Thyroid gland (tissue), 4 donors: ENCODE data around the gene AKAP1. TPM values are rescaled to one million over a fixed set of nuclear protein-coding genes. Genes with fewer than 3 reads are reported as not detected.

ENCODE experiments used
- DNase-seq, 2 donors: peaks; one replicate each; pipeline ENCODE4 v3.0.0-alpha.2; 2019
- H3K27ac ChIP-seq, 3 donors: fragments of 200-600 bp; sonication (generic); 1 replicate in 2 of 3; 2 replicates in 1 of 3; pipeline ENCODE4 v1.5.1; 2016 to 2019; ENCODE audit warnings: mild to moderate bottlenecking in 1 of 3, moderate library complexity in 1 of 3
- H3K27me3 ChIP-seq: fragments of 200-600 bp; sonication (generic); one replicate; pipeline ENCODE4 v1.5.1; 2019
- H3K36me3 ChIP-seq, 2 donors: fragments of 200-600 bp; sonication (generic); one replicate each; pipeline ENCODE4 v1.5.1; 2016 to 2019
- H3K4me1 ChIP-seq, 2 donors: fragments of 200-600 bp; sonication (generic); one replicate each; pipeline ENCODE4 v1.5.1; 2017 to 2019
- H3K4me3 ChIP-seq, 3 donors: fragments of 200-600 bp; sonication (generic); replicated peaks in 1 of 3; 1 replicate in 2 of 3; 2 replicates in 1 of 3; pipeline ENCODE4 v1.5.1; 2016; ENCODE audit warnings: mild to moderate bottlenecking in 1 of 3
- H3K9me3 ChIP-seq: fragments of 200-600 bp; sonication (generic); one replicate; pipeline ENCODE4 v1.5.1; 2017
- POLR2A ChIP-seq, 2 donors: fragments of 450-650 bp; IDR thresholded peaks; one replicate each; pipeline ENCODE4 v1.6.1; 2017; ENCODE audit warnings: antibody characterized with exemption in 2 of 2, mild to moderate bottlenecking in 2 of 2, moderate library complexity in 1 of 2
- WGBS, 2 donors: methylation state at CpG; one replicate each; pipeline ENCODE4 v1.1.5; 2017; 5-methylcytosine and 5-hydroxymethylcytosine counted together
- intact Hi-C: fragments of 100-400 bp; cut with DNase I; formaldehyde crosslinking; loops from one replicate; pipeline ENCODE4 v1.15.1; 2023
- total RNA-seq, 4 donors: library from RNA; depleted of rRNA; stranded (reverse); fragments of >200 nt; gene quantifications; one replicate each; pipeline ENCODE4 v1.2.3, GENCODE V29; 2016
- TF ChIP-seq, protein P1 (sequence below), 6 experiments: fragments of 200-600 bp in 3 of 6; fragments of 450-650 bp in 3 of 6; sonication (generic) in 3 of 6; IDR thresholded peaks; one replicate each; pipeline ENCODE4 v1.5.1; 2016 to 2019; ENCODE audit warnings: antibody characterized with exemption in 6 of 6, mild to moderate bottlenecking in 2 of 6, inconsistent platforms in 1 of 6, moderate library complexity in 1 of 6

AKAP1 gene
- total RNA-seq, 4 donors from 2014 or later, result 91.6 to 105 (median 95.5) TPM

DNA sequence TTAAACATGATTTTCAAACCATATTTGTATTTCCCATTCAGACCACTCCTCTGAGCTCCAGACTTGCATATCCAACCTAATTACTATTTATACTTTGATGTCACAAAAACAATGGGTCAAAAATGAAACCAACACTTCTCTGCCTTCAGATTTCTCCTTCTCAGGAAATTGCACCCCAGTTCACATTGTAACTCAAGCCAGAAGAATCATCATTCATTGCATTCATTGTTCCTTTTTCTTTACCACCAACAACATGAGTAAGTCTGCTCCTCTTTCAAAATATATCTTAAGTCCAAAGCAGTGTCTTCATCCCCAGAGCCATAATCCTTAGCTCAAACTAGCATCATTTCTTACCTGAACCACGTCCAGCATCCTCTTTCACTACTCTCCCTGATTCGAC, 2.6 kb upstream of the AKAP1 start:
- TF ChIP-seq, protein P1, sequence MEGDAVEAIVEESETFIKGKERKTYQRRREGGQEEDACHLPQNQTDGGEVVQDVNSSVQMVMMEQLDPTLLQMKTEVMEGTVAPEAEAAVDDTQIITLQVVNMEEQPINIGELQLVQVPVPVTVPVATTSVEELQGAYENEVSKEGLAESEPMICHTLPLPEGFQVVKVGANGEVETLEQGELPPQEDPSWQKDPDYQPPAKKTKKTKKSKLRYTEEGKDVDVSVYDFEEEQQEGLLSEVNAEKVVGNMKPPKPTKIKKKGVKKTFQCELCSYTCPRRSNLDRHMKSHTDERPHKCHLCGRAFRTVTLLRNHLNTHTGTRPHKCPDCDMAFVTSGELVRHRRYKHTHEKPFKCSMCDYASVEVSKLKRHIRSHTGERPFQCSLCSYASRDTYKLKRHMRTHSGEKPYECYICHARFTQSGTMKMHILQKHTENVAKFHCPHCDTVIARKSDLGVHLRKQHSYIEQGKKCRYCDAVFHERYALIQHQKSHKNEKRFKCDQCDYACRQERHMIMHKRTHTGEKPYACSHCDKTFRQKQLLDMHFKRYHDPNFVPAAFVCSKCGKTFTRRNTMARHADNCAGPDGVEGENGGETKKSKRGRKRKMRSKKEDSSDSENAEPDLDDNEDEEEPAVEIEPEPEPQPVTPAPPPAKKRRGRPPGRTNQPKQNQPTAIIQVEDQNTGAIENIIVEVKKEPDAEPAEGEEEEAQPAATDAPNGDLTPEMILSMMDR (IDR thresholded peaks at IDR 0.05), result no peak
- no peak for TF ChIP-seq POLR2A (IDR thresholded peaks at IDR 0.05)
- 71 to 74% methylated on average over 2 of the region's 2 CpGs for WGBS, 2 donors
- H3K9me3 ChIP-seq, result no peaks in the 10 kb centered on the region
- no peaks in the 10 kb centered on the region for H3K27me3 ChIP-seq
- intact Hi-C loops, result no loop called here
- H3K4me1 ChIP-seq, result peaks cover 18 to 20% of the 10 kb centered on the region in 2 donors
- H3K36me3 ChIP-seq, result no peaks in the 10 kb centered on the region
- DNase-seq, result no peak
- H3K4me3 ChIP-seq, result no peak overlapping the region
- peak overlapping the region in 1 of 3 donors; percentile 30 for H3K27ac ChIP-seq

DNA sequence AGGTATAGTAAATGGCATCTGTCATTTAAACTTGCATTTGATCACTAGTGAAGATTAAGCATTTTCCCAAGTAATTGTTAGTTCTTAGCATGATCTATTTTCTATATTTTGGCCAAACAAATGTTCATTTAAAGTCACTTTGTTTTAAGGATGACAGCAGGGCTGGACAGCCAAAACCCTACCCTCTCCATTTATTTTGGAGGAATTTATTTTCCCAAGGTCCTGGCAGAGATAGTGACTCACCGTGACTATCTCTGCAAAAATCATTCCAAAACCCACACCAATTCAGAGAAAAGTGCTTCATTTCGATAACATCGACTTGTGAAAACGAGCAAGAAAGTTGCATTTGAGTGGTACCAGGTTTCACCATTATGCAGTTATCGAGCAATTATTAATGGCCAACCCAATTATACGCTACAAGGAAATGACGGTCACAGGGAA, 665 bp upstream of the AKAP1 start:
- Histone ChIP-seq H3K9me3 (no peaks in the 10 kb centered on the region), H3K27me3 (no peaks in the 10 kb centered on the region), H3K27ac (peak overlapping the region; percentile 88 to 97 (median 92)), H3K4me1 (peaks cover 27 to 35% of the 10 kb centered on the region in 2 donors), H3K36me3 (no peaks in the 10 kb centered on the region), H3K4me3 (peak overlapping the region; percentile 27 to 82 (median 77))
- WGBS, 2 donors, result 0% methylated on average over 7 of the region's 7 CpGs
- TF ChIP-seq, protein P1 (IDR thresholded peaks at IDR 0.05), result no peak
- TF ChIP-seq POLR2A (IDR thresholded peaks at IDR 0.05), result no peak
- intact Hi-C loops, result no loop called here
- DNase-seq, result no peak

DNA sequence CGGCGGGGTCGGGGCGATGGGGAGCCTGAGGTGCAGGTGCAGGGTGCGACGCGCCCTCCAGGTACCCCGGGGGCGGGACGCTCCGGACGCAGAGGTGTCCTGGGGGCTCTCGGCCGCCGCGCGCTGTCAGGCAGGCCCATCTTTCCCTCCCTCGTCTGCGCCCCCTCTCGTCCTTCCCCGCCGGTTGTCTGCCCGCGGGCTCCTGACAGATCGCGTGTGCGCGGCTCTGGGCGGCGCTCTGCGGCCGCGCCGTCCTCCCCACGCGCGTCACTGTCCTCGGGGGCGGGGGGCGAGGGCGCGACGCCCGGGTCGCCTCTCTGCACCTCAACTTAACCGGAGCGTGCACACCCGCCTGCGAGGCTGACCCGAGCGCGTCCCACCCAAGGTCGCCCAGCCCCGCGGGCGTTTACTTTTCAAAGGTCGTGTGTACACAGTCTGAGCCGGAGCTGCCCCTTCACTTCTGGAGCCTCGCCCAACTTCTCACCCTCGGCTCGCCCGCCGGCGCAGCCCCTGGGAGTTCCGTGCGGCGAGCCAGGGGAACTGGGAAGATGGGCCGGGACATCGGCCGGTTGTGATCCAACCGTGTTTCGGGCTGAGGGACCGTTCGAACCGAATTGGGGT, 512 bp downstream of the AKAP1 start:
- peak; percentile 61 to 72 for DNase-seq
- WGBS, 2 donors, result 0% methylated on average over 13 of the region's 75 CpGs; no CpG with 5 or more reads in 1 of the 2 donors
- Histone ChIP-seq H3K4me1 (peaks cover 30 to 46% of the 10 kb centered on the region in 2 donors), H3K36me3 (no peaks in the 10 kb centered on the region), H3K4me3 (peak overlapping the region; percentile 45 to 89 (median 82)), H3K27me3 (no peaks in the 10 kb centered on the region), H3K9me3 (no peaks in the 10 kb centered on the region), H3K27ac (peak overlapping the region; percentile 84 to 97 (median 86))
- TF ChIP-seq, protein P1 (IDR thresholded peaks at IDR 0.05), result no peak
- intact Hi-C loops, result no loop called here

DNA sequence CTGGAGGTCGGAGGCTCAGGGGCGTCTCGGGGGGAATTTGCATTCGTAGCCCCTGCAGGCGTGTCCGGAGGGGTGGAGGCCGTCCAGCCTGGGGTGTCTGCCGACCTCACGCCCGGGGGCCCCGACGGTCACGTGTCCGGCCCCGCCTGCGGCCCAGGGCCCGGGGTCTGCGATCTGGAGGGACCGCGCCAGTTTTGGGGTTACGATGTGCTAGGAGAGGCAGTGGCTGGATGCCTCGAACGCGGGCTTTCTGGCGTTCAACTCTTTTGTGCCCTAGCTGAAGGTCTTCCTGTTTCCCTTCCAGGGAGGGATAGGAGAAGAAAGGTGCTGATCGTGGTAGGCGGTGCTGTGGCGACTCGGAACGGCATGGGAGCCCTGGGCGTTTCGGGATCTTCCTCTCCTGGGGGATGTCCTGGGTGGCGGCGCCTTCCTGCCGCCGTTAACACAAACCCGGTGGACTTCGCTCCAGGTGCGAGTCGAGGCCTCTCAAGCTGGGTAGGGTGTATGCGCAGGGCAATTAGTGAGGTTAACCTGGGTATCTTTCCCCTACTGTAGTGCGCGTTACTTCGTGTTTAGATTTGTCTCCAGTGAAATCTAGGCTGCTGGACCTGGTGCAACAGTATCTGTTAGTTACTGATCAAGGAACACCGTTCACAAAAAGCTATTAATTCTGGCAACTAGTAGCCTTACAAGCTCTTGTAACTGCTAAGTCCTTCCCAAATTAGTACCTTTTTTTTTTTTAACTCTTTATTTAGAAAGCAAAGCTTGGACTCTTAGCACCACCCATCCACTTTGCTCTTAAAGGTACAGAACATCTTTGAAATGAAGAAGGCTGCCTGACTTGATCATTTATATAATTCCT, 1.3 kb downstream of the AKAP1 start:
- Histone ChIP-seq H3K27ac (peak overlapping the region; percentile 84 to 97 (median 86)), H3K36me3 (no peaks in the 10 kb centered on the region), H3K27me3 (no peaks in the 10 kb centered on the region), H3K4me3 (peak overlapping the region; percentile 45 to 89 (median 82)), H3K9me3 (no peaks in the 10 kb centered on the region), H3K4me1 (peaks cover 37 to 54% of the 10 kb centered on the region in 2 donors)
- TF ChIP-seq POLR2A (IDR thresholded peaks at IDR 0.05), result no peak
- TF ChIP-seq, protein P1 (IDR thresholded peaks at IDR 0.05), result no peak
- WGBS, 2 donors, result 2% methylated on average over 31 to 35 of the region's 45 CpGs
- intact Hi-C loops, result no loop called here
- DNase-seq, result peak; percentile 47 to 50

DNA sequence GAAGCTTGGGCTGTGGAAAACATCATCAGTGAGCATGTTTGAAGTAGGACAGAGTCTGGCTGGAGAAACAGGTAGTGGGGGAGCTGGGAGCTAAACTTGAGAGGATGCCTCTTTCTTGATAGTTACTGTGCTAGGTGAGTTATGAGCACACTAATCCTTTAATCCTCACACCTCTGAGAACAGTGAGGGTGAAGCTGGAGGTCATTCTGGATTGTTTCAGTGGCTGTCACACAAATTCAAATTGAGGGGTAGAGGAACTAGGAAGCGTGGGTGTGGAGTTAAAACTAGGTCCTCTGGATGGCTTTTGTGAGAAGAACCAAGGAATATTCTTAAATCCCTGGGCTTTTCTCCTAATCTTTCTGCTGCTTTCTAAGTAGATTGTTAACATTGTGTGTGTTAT, 3.3 kb downstream of the AKAP1 start:
- peak overlapping the region; percentile 83 to 97 (median 92) for H3K27ac ChIP-seq
- TF ChIP-seq POLR2A (IDR thresholded peaks at IDR 0.05), result no peak
- TF ChIP-seq, protein P1 (IDR thresholded peaks at IDR 0.05), result no peak

More for the DNA sequence above, 3.3 kb downstream of the AKAP1 start:
- no peak for DNase-seq
- Histone ChIP-seq H3K4me3 (no peak overlapping the region), H3K9me3 (no peaks in the 10 kb centered on the region), H3K27me3 (no peaks in the 10 kb centered on the region), H3K36me3 (no peaks in the 10 kb centered on the region), H3K4me1 (peaks cover 47 to 71% of the 10 kb centered on the region in 2 donors)
- intact Hi-C loops, result no loop called here
- 96% methylated on average over 1 of the region's 1 CpG for WGBS, 2 donors
